ENCODE results near the gene PAM. TPM values are rescaled to one million over a fixed set of nuclear protein-coding genes. Genes with fewer than 3 reads are reported as not detected.
"Not testable (repeated sequence)": the region's sequence is repeated elsewhere in the genome, so short reads cannot be mapped to it uniquely, and the experiment has no call there.

The PAM gene
- total RNA-seq, 1 donor from 2014 or later = 136 TPM

GRCh38 chr5:102902647-102903046 lies 147.5 kb downstream of the PAM start:
- intact Hi-C loops (cut with DNase I) = no loop called here
- Histone ChIP-seq H3K27me3 (no peaks in the 10 kb centered on the region), H3K4me1 (no peaks in the 10 kb centered on the region), H3K9me3 (no peaks in the 10 kb centered on the region), H3K36me3 (no peaks in the 10 kb centered on the region), H3K4me3 (no peak overlapping the region), H3K27ac (no peak overlapping the region)
- TF ChIP-seq CTCF (IDR thresholded peaks at IDR 0.05) = no peak
- DNase-seq (ENCODE audit: extremely low spot score in 2 of 2) = no peak

GRCh38 chr5:102903074-102903871 lies 148.2 kb downstream of the PAM start:
- no peaks in the 10 kb centered on the region for H3K36me3 ChIP-seq
- H3K27ac ChIP-seq = no peak overlapping the region
- no peaks in the 10 kb centered on the region for H3K9me3 ChIP-seq
- no peak overlapping the region for H3K4me3 ChIP-seq
- no peaks in the 10 kb centered on the region for H3K27me3 ChIP-seq
- intact Hi-C loops (cut with DNase I) = no loop called here
- no peaks in the 10 kb centered on the region for H3K4me1 ChIP-seq
- TF ChIP-seq POLR2AphosphoS5 (IDR thresholded peaks at IDR 0.05; ENCODE audit: insufficient read depth in 1 of 2, low read depth in 1 of 2) (no peak), CTCF (IDR thresholded peaks at IDR 0.05) (no peak), POLR2A (IDR thresholded peaks at IDR 0.05) (no peak)
- no peak for DNase-seq (ENCODE audit: extremely low spot score in 2 of 2)

GRCh38 chr5:102905056-102905455 lies 150.0 kb downstream of the PAM start:
- intact Hi-C loops (cut with DNase I) = no loop called here

GRCh38 chr5:102907099-102907498 lies 152.0 kb downstream of the PAM start:
- H3K27me3 ChIP-seq; H3K27ac ChIP-seq; H3K4me3 ChIP-seq; DNase-seq (ENCODE audit: extremely low spot score in 2 of 2); H3K36me3 ChIP-seq; intact Hi-C loops (cut with DNase I); H3K9me3 ChIP-seq: not testable (repeated sequence)
- peaks cover 15% of the 10 kb centered on the region for H3K4me1 ChIP-seq

More at GRCh38 chr5:102905056-102905455, 150.0 kb downstream of the PAM start:
- Histone ChIP-seq H3K27me3 (no peaks in the 10 kb centered on the region), H3K27ac (no peak overlapping the region), H3K4me3 (no peak overlapping the region), H3K9me3 (no peaks in the 10 kb centered on the region), H3K4me1 (no peaks in the 10 kb centered on the region), H3K36me3 (no peaks in the 10 kb centered on the region)
- DNase-seq (ENCODE audit: extremely low spot score in 2 of 2) = no peak
- no peak for TF ChIP-seq CTCF (IDR thresholded peaks at IDR 0.05)

GRCh38 chr5:102910240-102911226 lies 155.4 kb downstream of the PAM start:
- TF ChIP-seq CTCF (IDR thresholded peaks at IDR 0.05) = no peak
- no peak for TF ChIP-seq POLR2AphosphoS5 (IDR thresholded peaks at IDR 0.05; ENCODE audit: insufficient read depth in 1 of 2, low read depth in 1 of 2)
- no peak for TF ChIP-seq POLR2A (IDR thresholded peaks at IDR 0.05)

More at GRCh38 chr5:102910240-102911226, 155.4 kb downstream of the PAM start:
- DNase-seq (ENCODE audit: extremely low spot score in 2 of 2) = no peak
- Histone ChIP-seq H3K9me3 (no peaks in the 10 kb centered on the region), H3K36me3 (no peaks in the 10 kb centered on the region), H3K27ac (peak overlapping the region; percentile 39), H3K27me3 (no peaks in the 10 kb centered on the region), H3K4me3 (no peak overlapping the region), H3K4me1 (peaks cover 15% of the 10 kb centered on the region)
- intact Hi-C loops (cut with DNase I) = no loop called here
